Hepatocyte (in vitro differentiated cells): ENCODE measurements around the gene EMC8. TPM values are rescaled to one million over a fixed set of nuclear protein-coding genes. Genes with fewer than 3 reads are reported as not detected.

Experiments used
- DNase-seq: peaks from one replicate; pipeline ENCODE4 v3.0.0-alpha.2; 2016; ENCODE audit warnings: low spot score
- H2AFZ ChIP-seq: fragments of 200-600 bp; sonication (generic); 2 replicates; pipeline ENCODE4 v1.6.0; 2016; ENCODE audit warnings: antibody characterized with exemption, mild to moderate bottlenecking
- H3K27ac ChIP-seq: fragments of 200-600 bp; sonication (generic); 2 replicates; pipeline ENCODE4 v1.5.1; 2016; ENCODE audit warnings: mild to moderate bottlenecking
- H3K27me3 ChIP-seq: fragments of 200-600 bp; sonication (generic); 2 replicates; pipeline ENCODE4 v1.6.1; 2016
- H3K36me3 ChIP-seq: fragments of 200-600 bp; sonication (generic); replicated peaks from 2 replicates; pipeline ENCODE4 v1.5.1; 2016; ENCODE audit warnings: low read depth; ENCODE audit not compliant: insufficient read depth
- H3K4me1 ChIP-seq: fragments of 200-600 bp; sonication (generic); 2 replicates; pipeline ENCODE4 v1.5.1; 2016; ENCODE audit warnings: mild to moderate bottlenecking, moderate library complexity; ENCODE audit not compliant: insufficient read depth
- H3K4me2 ChIP-seq: fragments of 200-600 bp; sonication (generic); 2 replicates; pipeline ENCODE4 v1.6.0; 2016
- H3K4me3 ChIP-seq: fragments of 200-600 bp; sonication (generic); 2 replicates; pipeline ENCODE4 v1.5.1; 2016; ENCODE audit warnings: mild to moderate bottlenecking
- H3K79me2 ChIP-seq: fragments of 200-600 bp; sonication (generic); 2 replicates; pipeline ENCODE4 v1.6.0; 2017; ENCODE audit warnings: mild to moderate bottlenecking
- H3K9me2 ChIP-seq: fragments of 200-600 bp; sonication (generic); replicated peaks from 2 replicates; pipeline ENCODE4 v1.6.0; 2017; ENCODE audit warnings: mild to moderate bottlenecking; ENCODE audit not compliant: insufficient read depth
- H3K9me3 ChIP-seq: fragments of 200-600 bp; sonication (generic); 2 replicates; pipeline ENCODE4 v1.5.1; 2016; ENCODE audit warnings: low read depth, mild to moderate bottlenecking
- H4K20me1 ChIP-seq: fragments of 200-600 bp; sonication (generic); 2 replicates; pipeline ENCODE4 v1.6.0; 2016; ENCODE audit warnings: mild to moderate bottlenecking; ENCODE audit not compliant: insufficient read depth, poor library complexity, severe bottlenecking
- EZH2 ChIP-seq: fragments of 200-600 bp; sonication (generic); IDR thresholded peaks from 2 replicates; pipeline ENCODE4 v1.6.1; 2016; ENCODE audit warnings: antibody characterized with exemption, mild to moderate bottlenecking, borderline replicate concordance
- EZH2phosphoT487 ChIP-seq: fragments of 200-600 bp; sonication (generic); IDR thresholded peaks from one replicate; pipeline ENCODE4 v1.6.1; 2018; ENCODE audit warnings: antibody characterized with exemption, mild to moderate bottlenecking, low read depth, moderate library complexity; ENCODE audit not compliant: unreplicated experiment, severe bottlenecking
- WGBS: methylation state at CpG from one replicate; pipeline ENCODE4 v1.1.6; 2016; ENCODE audit warnings: low lambda C conversion rate; ENCODE audit errors: missing lambda C conversion rate; 5-methylcytosine and 5-hydroxymethylcytosine counted together
- polyA plus RNA-seq: library from polyadenylated mRNA; unstranded; fragments of >200 nt; fragmentation: Nextera tagmentation; extraction: Ambion mirVana; gene quantifications from 2 replicates; pipeline ENCODE4 v1.2.1, GENCODE V29; 2016
- total RNA-seq: library from RNA; depleted of rRNA; stranded (reverse); fragments of >200 nt; gene quantifications from 2 replicates; pipeline ENCODE4 v1.2.3, GENCODE V29; 2014
- TF ChIP-seq, protein P1 (sequence below): fragments of 200-600 bp; sonication (generic); IDR thresholded peaks from 2 replicates; pipeline ENCODE4 v1.5.1; 2016; ENCODE audit warnings: antibody characterized with exemption, mild to moderate bottlenecking; ENCODE audit not compliant: poor library complexity

Gene EMC8
- total and polyA plus RNA-seq, 2 experiments from 2014 or later, result 35.0 to 50.6 TPM

DNA sequence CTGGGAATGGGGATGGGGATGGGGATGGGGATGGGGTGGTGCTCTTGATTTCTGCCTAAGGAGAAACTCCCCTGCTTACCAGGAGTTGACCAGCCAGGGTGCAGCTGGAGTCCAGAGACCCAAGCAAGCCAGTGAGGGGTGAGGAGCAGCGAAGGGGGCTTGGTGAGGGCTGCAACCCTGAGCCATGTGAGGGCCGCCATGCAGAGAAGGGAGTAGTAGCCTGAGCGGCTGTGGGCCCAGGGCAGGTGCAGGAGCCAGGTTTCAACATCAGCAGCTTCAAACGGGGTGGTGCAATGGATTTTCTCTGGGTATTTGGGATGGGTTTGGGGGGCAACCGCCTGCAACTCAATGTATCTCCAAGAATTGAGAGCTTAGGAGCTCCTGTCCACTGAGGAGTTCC lies 35.4 kb upstream of the EMC8 start:
- H4K20me1 ChIP-seq, result no peaks in the 10 kb centered on the region
- WGBS, result 90% methylated on average over 5 of the region's 5 CpGs
- no peak for DNase-seq
- no peak overlapping the region for H2AFZ ChIP-seq
- no peak overlapping the region for H3K4me3 ChIP-seq
- H3K79me2 ChIP-seq, result no peaks in the 10 kb centered on the region
- H3K9me2 ChIP-seq, result no peaks in the 10 kb centered on the region
- H3K4me2 ChIP-seq, result no peak overlapping the region
- H3K4me1 ChIP-seq, result no peaks in the 10 kb centered on the region
- no peak overlapping the region for H3K27ac ChIP-seq
- H3K36me3 ChIP-seq, result no peaks in the 10 kb centered on the region
- TF ChIP-seq EZH2phosphoT487, result no peak
- TF ChIP-seq, protein P1, sequence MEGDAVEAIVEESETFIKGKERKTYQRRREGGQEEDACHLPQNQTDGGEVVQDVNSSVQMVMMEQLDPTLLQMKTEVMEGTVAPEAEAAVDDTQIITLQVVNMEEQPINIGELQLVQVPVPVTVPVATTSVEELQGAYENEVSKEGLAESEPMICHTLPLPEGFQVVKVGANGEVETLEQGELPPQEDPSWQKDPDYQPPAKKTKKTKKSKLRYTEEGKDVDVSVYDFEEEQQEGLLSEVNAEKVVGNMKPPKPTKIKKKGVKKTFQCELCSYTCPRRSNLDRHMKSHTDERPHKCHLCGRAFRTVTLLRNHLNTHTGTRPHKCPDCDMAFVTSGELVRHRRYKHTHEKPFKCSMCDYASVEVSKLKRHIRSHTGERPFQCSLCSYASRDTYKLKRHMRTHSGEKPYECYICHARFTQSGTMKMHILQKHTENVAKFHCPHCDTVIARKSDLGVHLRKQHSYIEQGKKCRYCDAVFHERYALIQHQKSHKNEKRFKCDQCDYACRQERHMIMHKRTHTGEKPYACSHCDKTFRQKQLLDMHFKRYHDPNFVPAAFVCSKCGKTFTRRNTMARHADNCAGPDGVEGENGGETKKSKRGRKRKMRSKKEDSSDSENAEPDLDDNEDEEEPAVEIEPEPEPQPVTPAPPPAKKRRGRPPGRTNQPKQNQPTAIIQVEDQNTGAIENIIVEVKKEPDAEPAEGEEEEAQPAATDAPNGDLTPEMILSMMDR, result no peak
- TF ChIP-seq EZH2, result no peak
- no peaks in the 10 kb centered on the region for H3K27me3 ChIP-seq
- no peaks in the 10 kb centered on the region for H3K9me3 ChIP-seq

DNA sequence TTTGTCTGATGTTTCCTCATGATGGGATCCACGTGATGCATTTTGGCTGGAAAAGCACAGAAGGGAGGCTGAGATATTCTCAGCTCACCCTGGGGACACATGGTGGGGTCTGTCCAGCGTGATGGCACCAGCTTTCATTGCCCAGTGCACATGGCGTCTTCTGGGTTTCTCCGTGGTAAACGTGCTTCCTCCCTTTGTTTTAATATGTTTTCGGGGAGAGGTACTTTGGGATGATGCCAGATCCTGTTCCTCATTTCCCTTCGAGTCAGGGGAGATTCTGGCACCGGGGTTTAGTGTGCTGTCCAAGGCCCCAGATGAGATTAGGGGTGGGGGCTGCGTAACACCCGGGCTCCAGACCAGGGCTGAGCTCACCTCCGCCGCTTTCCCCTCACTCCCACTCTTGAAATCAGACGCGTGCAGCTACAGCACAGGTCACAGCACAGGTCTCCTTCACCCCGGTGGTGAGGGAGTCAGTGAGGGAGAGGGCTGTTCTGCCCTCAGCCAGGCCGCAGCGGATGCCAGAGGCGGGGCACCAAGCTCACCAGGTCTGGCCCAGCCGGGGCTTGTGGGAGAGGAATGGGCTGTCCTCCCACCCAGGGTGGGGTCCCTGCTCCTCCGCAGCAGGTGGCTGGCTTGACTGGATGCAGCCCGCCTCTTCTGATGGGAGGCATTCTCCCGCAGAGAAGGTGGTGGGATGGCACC lies 34.0 kb upstream of the EMC8 start:
- Histone ChIP-seq H3K36me3 (no peaks in the 10 kb centered on the region), H3K9me2 (no peaks in the 10 kb centered on the region)

DNA sequence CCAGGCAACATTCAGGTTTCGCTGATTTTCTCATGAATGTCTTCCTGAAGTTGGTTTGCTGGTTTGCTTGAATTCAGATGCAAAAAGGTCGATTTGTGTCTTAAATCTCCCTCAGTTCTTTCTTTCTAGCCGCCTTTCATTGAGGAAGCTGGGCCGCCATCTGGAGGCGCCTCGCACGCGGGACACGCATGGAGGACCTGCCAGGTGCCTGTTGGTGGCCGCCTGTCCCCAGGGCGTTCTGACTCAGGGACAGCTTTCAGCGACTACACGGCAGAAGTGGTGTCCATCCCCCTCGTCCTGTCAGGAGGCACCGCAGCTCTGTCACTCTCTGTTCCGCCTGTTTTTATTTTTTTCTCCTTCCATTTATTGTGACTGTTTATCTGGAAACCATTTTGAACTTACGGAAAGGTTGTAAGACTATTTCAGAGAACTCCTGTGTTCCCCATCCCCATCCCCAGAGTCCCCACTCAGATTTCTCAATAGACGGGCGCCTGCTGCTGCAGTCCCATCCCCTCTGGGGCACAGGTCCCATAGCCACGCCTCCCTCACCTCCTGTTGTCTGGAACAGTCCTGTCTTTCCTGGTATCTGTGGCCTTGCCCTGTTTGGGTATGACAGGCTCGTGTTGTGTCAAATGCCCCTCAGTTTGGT lies 33.4 kb upstream of the EMC8 start:
- TF ChIP-seq, protein P1, result no peak
- TF ChIP-seq EZH2phosphoT487, result no peak
- TF ChIP-seq EZH2, result no peak
- H3K79me2 ChIP-seq, result no peaks in the 10 kb centered on the region
- H3K27ac ChIP-seq, result no peak overlapping the region
- H4K20me1 ChIP-seq, result no peaks in the 10 kb centered on the region
- H3K4me3 ChIP-seq, result no peak overlapping the region
- no peaks in the 10 kb centered on the region for H3K9me2 ChIP-seq
- DNase-seq, result no peak
- H3K4me2 ChIP-seq, result no peak overlapping the region
- no peaks in the 10 kb centered on the region for H3K4me1 ChIP-seq
- H2AFZ ChIP-seq, result no peak overlapping the region
- no peaks in the 10 kb centered on the region for H3K36me3 ChIP-seq
- H3K9me3 ChIP-seq, result no peaks in the 10 kb centered on the region
- H3K27me3 ChIP-seq, result no peaks in the 10 kb centered on the region
- WGBS, result 83% methylated on average over 21 of the region's 21 CpGs

More for the DNA sequence above, 34.0 kb upstream of the EMC8 start:
- Histone ChIP-seq H3K27ac (no peak overlapping the region), H3K4me1 (no peaks in the 10 kb centered on the region), H3K4me3 (no peak overlapping the region), H3K27me3 (no peaks in the 10 kb centered on the region), H3K9me3 (no peaks in the 10 kb centered on the region), H2AFZ (no peak overlapping the region), H3K4me2 (no peak overlapping the region), H4K20me1 (no peaks in the 10 kb centered on the region), H3K79me2 (no peaks in the 10 kb centered on the region)
- WGBS, result 87% methylated on average over 21 of the region's 22 CpGs
- TF ChIP-seq, protein P1, result no peak
- TF ChIP-seq EZH2phosphoT487 (no peak), EZH2 (no peak)
- DNase-seq, result no peak
